H1 (cell line): ENCODE measurements around the gene CILP. TPM values are rescaled to one million over a fixed set of nuclear protein-coding genes. Genes with fewer than 3 reads are reported as not detected.

ENCODE experiments used
- CTCF ChIA-PET: fragments of 300-600 bp; sonication (Branson Sonifier 250); formaldehyde crosslinking; loops from one replicate; lab custom pipeline; 2021; ENCODE audit not compliant: partially characterized antibody; lab: Charles Lee
- POLR2A ChIA-PET: fragments of 300-600 bp; sonication (Branson Sonifier 250); formaldehyde crosslinking; loops from one replicate; lab custom pipeline; 2021; ENCODE audit warnings: inconsistent platforms; ENCODE audit not compliant: partially characterized antibody; lab: Charles Lee
- DNase-seq, 2 experiments: peaks; one replicate each; pipeline versions ENCODE4 v3.0.0 to v3.0.0-alpha.2; 2010 to 2022; ENCODE audit warnings: low spot score in 2 of 2, low read depth in 1 of 2, mixed read lengths in 1 of 2
- FAIRE-seq: peaks from 2 replicates; lab custom pipeline; 2011; peaks lifted over from hg19 to GRCh38; lab: Jason Lieb, UNC
- H2AFZ ChIP-seq: 2 replicates; pipeline ENCODE4 v1.8.1; 2012; ENCODE audit warnings: low read length, inconsistent platforms
- H2AK5ac ChIP-seq: 2 replicates; pipeline ENCODE4 v1.6.1; 2013; ENCODE audit warnings: low read depth, low read length
- H2BK120ac ChIP-seq: replicated peaks from 2 replicates; pipeline ENCODE3; 2013; ENCODE audit warnings: low read depth, low read length, inconsistent platforms
- H2BK12ac ChIP-seq: 2 replicates; pipeline ENCODE4 v1.6.1; 2013; ENCODE audit warnings: low read depth, low read length
- H2BK15ac ChIP-seq: 2 replicates; pipeline ENCODE4 v1.6.1; 2013; ENCODE audit warnings: low read length
- H2BK20ac ChIP-seq: 2 replicates; pipeline ENCODE4 v1.6.1; 2013; ENCODE audit warnings: low read length
- H2BK5ac ChIP-seq: 2 replicates; pipeline ENCODE4 v1.6.1; 2013; ENCODE audit warnings: low read depth, low read length
- H3K14ac ChIP-seq: 2 replicates; pipeline ENCODE4 v1.6.1; 2013; ENCODE audit warnings: inconsistent platforms; ENCODE audit not compliant: insufficient read length
- H3K18ac ChIP-seq: 2 replicates; pipeline ENCODE4 v1.6.1; 2013; ENCODE audit warnings: low read length; ENCODE audit errors: extremely low read depth
- H3K23ac ChIP-seq: 2 replicates; pipeline ENCODE4 v1.6.1; 2013; ENCODE audit warnings: inconsistent platforms; ENCODE audit not compliant: insufficient read length
- H3K23me2 ChIP-seq: 2 replicates; pipeline ENCODE4 v1.6.1; 2013; ENCODE audit warnings: low read depth, low read length
- H3K27ac ChIP-seq: 2 replicates; pipeline ENCODE4 v1.6.1; 2011; ENCODE audit warnings: low read depth, low read length, inconsistent platforms
- H3K27me3 ChIP-seq, 4 experiments: replicated peaks in 1 of 4; 1 replicate in 1 of 4; 2 replicates in 3 of 4; pipeline versions ENCODE4 v1.6.1 to v1.8.1; 2011 to 2013; ENCODE audit warnings: low read length in 3 of 4, mild to moderate bottlenecking in 3 of 4, inconsistent platforms in 2 of 4, mixed read lengths in 2 of 4, moderate library complexity in 1 of 4; ENCODE audit not compliant: control insufficient read depth in 3 of 4, insufficient read depth in 3 of 4; ENCODE audit errors: extremely low read depth in 1 of 4
- H3K36me3 ChIP-seq, 4 experiments: 2 replicates each; pipeline versions ENCODE4 v1.6.1 to v1.8.1; 2011 to 2013; ENCODE audit warnings: mild to moderate bottlenecking in 4 of 4, low read length in 3 of 4, moderate library complexity in 2 of 4, control low read depth in 1 of 4, inconsistent platforms in 1 of 4; ENCODE audit not compliant: insufficient read depth in 4 of 4, control insufficient read depth in 2 of 4
- H3K4ac ChIP-seq: replicated peaks from 2 replicates; pipeline ENCODE3; 2013; ENCODE audit warnings: low read length, low read depth, mixed read lengths, inconsistent platforms; ENCODE audit not compliant: insufficient read length
- H3K4me1 ChIP-seq, 4 experiments: replicated peaks in 1 of 4; 1 replicate in 1 of 4; 2 replicates in 3 of 4; pipeline versions ENCODE4 v1.6.1 to v1.8.1; 2011 to 2013; ENCODE audit warnings: low read length in 3 of 4, inconsistent platforms in 2 of 4, mixed read lengths in 1 of 4; ENCODE audit not compliant: insufficient read depth in 4 of 4, control insufficient read depth in 3 of 4
- H3K4me2 ChIP-seq, 2 experiments: 2 replicates each; pipeline versions ENCODE4 v1.6.1 to v1.8.1; 2011 to 2013; ENCODE audit warnings: low read depth in 2 of 2, low read length in 2 of 2, control low read depth in 1 of 2, inconsistent platforms in 1 of 2, mild to moderate bottlenecking in 1 of 2; ENCODE audit not compliant: insufficient read depth in 1 of 2
- H3K4me3 ChIP-seq, 4 experiments: fragments of 200-600, 300-600 bp in 1 of 4; sonication (generic), shearing (Covaris generic), sonication (Bioruptor Twin) in 1 of 4; 2 replicates each; pipeline versions ENCODE4 v1.5.1 to v1.8.1; 2011 to 2016; ENCODE audit warnings: low read length in 4 of 4, low read depth in 3 of 4, control low read depth in 2 of 4, inconsistent platforms in 2 of 4, mild to moderate bottlenecking in 2 of 4, mixed read lengths in 1 of 4, moderate library complexity in 1 of 4; ENCODE audit not compliant: insufficient read depth in 2 of 4; ENCODE audit errors: extremely low read depth in 1 of 4
- H3K56ac ChIP-seq: replicated peaks from 2 replicates; pipeline ENCODE3; 2013; ENCODE audit warnings: low read depth, mild to moderate bottlenecking, mixed read lengths, low read length, inconsistent platforms; ENCODE audit not compliant: insufficient read length
- H3K79me1 ChIP-seq: 2 replicates; pipeline ENCODE4 v1.6.1; 2013; ENCODE audit warnings: low read depth, low read length, control low read depth
- H3K79me2 ChIP-seq, 2 experiments: 2 replicates each; pipeline versions ENCODE4 v1.6.1 to v1.8.1; 2012 to 2013; ENCODE audit warnings: low read length in 2 of 2, mild to moderate bottlenecking in 2 of 2, inconsistent platforms in 1 of 2; ENCODE audit not compliant: insufficient read depth in 2 of 2, control insufficient read depth in 1 of 2
- H3K9ac ChIP-seq, 4 experiments: replicated peaks in 1 of 4; 1 replicate in 1 of 4; 2 replicates in 3 of 4; pipeline versions ENCODE4 v1.6.1 to v1.8.1; 2011 to 2013; ENCODE audit warnings: low read depth in 3 of 4, low read length in 3 of 4, control low read depth in 2 of 4, mild to moderate bottlenecking in 2 of 4, moderate library complexity in 2 of 4, inconsistent platforms in 1 of 4; ENCODE audit errors: extremely low read depth in 1 of 4
- H3K9me3 ChIP-seq, 2 experiments: 2 replicates each; pipeline versions ENCODE4 v1.6.1 to v1.8.1; 2012 to 2013; ENCODE audit warnings: mild to moderate bottlenecking in 2 of 2, moderate library complexity in 2 of 2, control low read depth in 1 of 2, inconsistent platforms in 1 of 2, low read depth in 1 of 2, low read length in 1 of 2, mixed read lengths in 1 of 2; ENCODE audit not compliant: insufficient read depth in 2 of 2
- H4K20me1 ChIP-seq, 2 experiments: replicated peaks in 1 of 2; 2 replicates each; pipeline versions ENCODE3 to v1.8.1; 2011 to 2013; ENCODE audit warnings: inconsistent platforms in 2 of 2, low read length in 2 of 2, mild to moderate bottlenecking in 1 of 2; ENCODE audit not compliant: insufficient read depth in 2 of 2, control insufficient read depth in 1 of 2
- H4K5ac ChIP-seq: 2 replicates; pipeline ENCODE4 v1.6.1; 2013; ENCODE audit warnings: low read length, low read depth, mixed read lengths, inconsistent platforms; ENCODE audit not compliant: insufficient read length
- H4K8ac ChIP-seq: 2 replicates; pipeline ENCODE4 v1.8.0; 2013; ENCODE audit warnings: mild to moderate bottlenecking, moderate library complexity, low read length, inconsistent platforms; ENCODE audit not compliant: insufficient read depth; ENCODE audit errors: extremely low read depth
- H4K91ac ChIP-seq: replicated peaks from 2 replicates; pipeline ENCODE3; 2013; ENCODE audit warnings: low read length, mixed read lengths, inconsistent platforms; ENCODE audit not compliant: insufficient read length
- ASH2L ChIP-seq: fragments of 200-600, 300-600 bp; sonication (generic); IDR thresholded peaks from one replicate; pipeline ENCODE4 v1.7.1; 2017; ENCODE audit warnings: low read length
- BRCA1 ChIP-seq: IDR thresholded peaks from 2 replicates; pipeline ENCODE4 v1.6.1; 2012; ENCODE audit warnings: low read depth, low read length, improper control_type of control experiment
- EZH2 ChIP-seq: fragments of 200-600 bp; sonication (generic); IDR thresholded peaks from 2 replicates; pipeline ENCODE4 v1.7.1; 2012; ENCODE audit warnings: low read depth, mild to moderate bottlenecking, moderate library complexity, low read length, inconsistent platforms; ENCODE audit not compliant: severe bottlenecking
- HDAC6 ChIP-seq: IDR thresholded peaks from one replicate; pipeline ENCODE4 v1.7.1; 2012; ENCODE audit warnings: low read depth, mild to moderate bottlenecking, inconsistent platforms, low read length, moderate library complexity
- NRF1 ChIP-seq: IDR thresholded peaks from 2 replicates; pipeline ENCODE4 v1.6.1; 2011; ENCODE audit warnings: mild to moderate bottlenecking, low read depth, low read length, improper control_type of control experiment
- POLR2AphosphoS5 ChIP-seq: IDR thresholded peaks from 2 replicates; pipeline ENCODE4 v1.6.1; 2011; ENCODE audit warnings: low read depth, low read length
- RFX5 ChIP-seq: IDR thresholded peaks from 2 replicates; pipeline ENCODE4 v1.6.1; 2011; ENCODE audit warnings: low read depth, low read length, improper control_type of control experiment, borderline replicate concordance
- SIX5 ChIP-seq: IDR thresholded peaks from 2 replicates; pipeline ENCODE4 v1.6.1; 2011; ENCODE audit warnings: mild to moderate bottlenecking, low read depth, low read length
- SP4 ChIP-seq: IDR thresholded peaks from 2 replicates; pipeline ENCODE4 v1.6.1; 2012; ENCODE audit warnings: low read length, inconsistent platforms
- SRF ChIP-seq: IDR thresholded peaks from 2 replicates; pipeline ENCODE4 v1.6.1; 2011; ENCODE audit warnings: mild to moderate bottlenecking, low read depth, low read length, moderate library complexity
- TAF7 ChIP-seq: optimal IDR thresholded peaks from 2 replicates; pipeline ENCODE3; 2011; ENCODE audit warnings: low read depth, mild to moderate bottlenecking, inconsistent platforms, low read length, moderate library complexity, borderline replicate concordance
- ZNF274 ChIP-seq: IDR thresholded peaks from 2 replicates; pipeline ENCODE4 v1.7.0; 2012; ENCODE audit warnings: low read length, borderline replicate concordance; ENCODE audit errors: extremely low read depth
- WGBS, 2 experiments: shearing (Covaris generic) in 1 of 2; methylation state at CpG; one replicate each; pipeline versions ENCODE4 v1.1.6 to v1.1.7; 2013 to 2015; ENCODE audit warnings: low lambda C conversion rate in 2 of 2, mixed read lengths in 2 of 2, inconsistent platforms in 1 of 2, low coverage in 1 of 2, missing lambda C conversion rate in 1 of 2; ENCODE audit not compliant: insufficient replicate concordance in 2 of 2, insufficient coverage in 1 of 2, insufficient read length in 1 of 2; ENCODE audit errors: extremely low coverage in 1 of 2, missing lambda C conversion rate in 1 of 2; 5-methylcytosine and 5-hydroxymethylcytosine counted together
- polyA plus RNA-seq, 7 experiments: library from polyadenylated mRNA; depleted of rRNA in 3 of 7; stranded (reverse) in 5 of 7; unstranded in 2 of 7; fragments of >200 nt in 5 of 7; fragments of 200-250 nt in 2 of 7; gene quantifications; 1 replicate in 5 of 7; 2 replicates in 1 of 7; 4 replicates in 1 of 7; pipeline versions ENCODE4 v1.2.1 to v1.2.3, GENCODE V29; 2011 to 2013; ENCODE audit warnings: missing spikeins in 2 of 7, mixed read lengths in 2 of 7
- total RNA-seq: library from RNA; stranded (reverse); fragmentation: NEBNext Ultra II Directional; extraction: Animal tissue kit (Norgen Biotek cat#: 25700); gene quantifications from 2 replicates; pipeline ENCODE4 v1.2.1, GENCODE V29; 2021

The CILP gene
- total and polyA plus RNA-seq, 2 of the 8 experiments (the other 6 are each of a cell fraction or from before 2014, with no cell fraction given): 0.02 TPM; not detected in 1

GRCh38 chr15:65246939-65247338, 35.7 kb upstream of the CILP start:
- Histone ChIP-seq H2BK5ac (no peak overlapping the region), H3K27ac (no peak overlapping the region), H2BK20ac (no peak overlapping the region), H2AK5ac (no peak overlapping the region), H3K79me1 (no peaks in the 10 kb centered on the region), H3K4me2 (no peak overlapping the region), H3K9me3 (no peaks in the 10 kb centered on the region), H3K23me2 (no peaks in the 10 kb centered on the region), H3K23ac (no peak overlapping the region), H3K18ac (no peak overlapping the region), H3K4ac (no peak overlapping the region), H4K8ac (no peak overlapping the region), H3K9ac (no peak overlapping the region), H2BK120ac (no peak overlapping the region), H3K79me2 (no peaks in the 10 kb centered on the region), H4K20me1 (no peaks in the 10 kb centered on the region), H2BK12ac (no peak overlapping the region), H4K91ac (no peak overlapping the region), H2BK15ac (no peak overlapping the region), H3K27me3 (no peaks in the 10 kb centered on the region; a peak in 1 of 7 replicates), H2AFZ (no peak overlapping the region), H3K4me1 (peaks cover 0 to 4% (median 2%) of the 10 kb centered on the region in 4 experiments; a peak in 4 of 7 replicates), H4K5ac (no peak overlapping the region), H3K36me3 (no peaks in the 10 kb centered on the region), H3K4me3 (no peak overlapping the region), H3K56ac (no peak overlapping the region), H3K14ac (no peak overlapping the region)
- 91% methylated on average over 6 of the region's 6 CpGs; no CpG with 5 or more reads in 1 of the 2 experiments for WGBS, 2 experiments
- no peak for DNase-seq
- CTCF ChIA-PET: interaction anchor here (0.6 to 3.5 kb wide), 8 partner anchors 11 to 110 kb away, joined by 3 to 21 read pairs (median 4); partner anchors contain the start of gene CILP
- no peak for FAIRE-seq
- POLR2A ChIA-PET: interaction anchor here (1.1 to 2.8 kb wide), 2 partner anchors 50 to 55 kb away, joined by 3 to 7 read pairs; no protein-coding TSS in a partner anchor
- TF ChIP-seq SIX5 (no peak), SRF (no peak), NRF1 (no peak), BRCA1 (no peak), EZH2 (no peak), ASH2L (no peak), HDAC6 (no peak), SP4 (no peak), POLR2AphosphoS5 (no peak), RFX5 (no peak), ZNF274 (no peak), TAF7 (no peak)
